ENCODE results near the gene THAP5. TPM values are rescaled to one million over a fixed set of nuclear protein-coding genes. Genes with fewer than 3 reads are reported as not detected.

Gene THAP5
- polyA plus RNA-seq, 1 of the 3 experiments (the other 2 are of a cell fraction) = 4.2 TPM

DNA sequence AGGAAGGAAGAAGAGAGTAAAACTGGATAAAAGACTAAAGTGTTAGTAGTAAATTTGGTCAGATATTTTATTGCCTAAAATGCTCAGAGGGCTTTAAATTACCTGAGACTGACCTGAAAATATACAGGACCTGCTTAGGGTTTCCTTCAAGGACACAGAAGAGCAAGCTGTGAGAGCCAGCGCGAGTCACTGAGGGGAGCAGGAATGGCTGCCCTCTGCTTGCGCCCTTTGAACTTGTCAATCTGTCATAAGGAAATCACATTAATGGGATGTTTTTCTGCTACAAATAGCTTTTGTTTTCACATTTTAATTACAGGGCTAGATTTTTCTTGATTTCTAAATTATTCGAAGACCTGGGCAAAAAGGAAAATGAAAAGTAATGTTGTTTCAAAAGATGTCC lies 27.1 kb upstream of the THAP5 start:
- no peak for DNase-seq
- no peaks in the 10 kb centered on the region for H3K9me2 ChIP-seq
- no peaks in the 10 kb centered on the region for H3K79me2 ChIP-seq (ENCODE audit: insufficient read depth)
- no peaks in the 10 kb centered on the region for H3K36me3 ChIP-seq (replicated peaks in 1 of 2; ENCODE audit: control insufficient read depth in 1 of 2, insufficient read depth in 2 of 2, low read length in 1 of 2)
- WGBS (ENCODE audit: low lambda C conversion rate) = 84% methylated on average over 4 of the region's 4 CpGs
- H3K9ac ChIP-seq = no peak overlapping the region
- no peak overlapping the region for H3K4me2 ChIP-seq
- ChIA-PET CTCF (interaction anchor here (1.1 kb wide), 1 partner anchor 18 kb away, joined by 4 read pairs; no protein-coding TSS in a partner anchor), POLR2A (no interaction called here)
- no peak overlapping the region for H3K4me3 ChIP-seq (ENCODE audit: low read depth in 2 of 2, low read length in 1 of 2)
- H3K27ac ChIP-seq (ENCODE audit: low read depth in 2 of 2, low read length in 1 of 2) = no peak overlapping the region
- H3K4me1 ChIP-seq (ENCODE audit: control insufficient read depth in 1 of 2, insufficient read depth in 2 of 2, low read depth in 1 of 2, low read length in 1 of 2) = peaks cover 0 to 6% of the 10 kb centered on the region in 2 experiments; a peak in 2 of 4 replicates
- H3K9me3 ChIP-seq = no peaks in the 10 kb centered on the region
- H3K27me3 ChIP-seq (ENCODE audit: insufficient read depth) = peaks cover 18% of the 10 kb centered on the region; the same call in 1 of the 2 replicates
- H4K20me1 ChIP-seq (ENCODE audit: insufficient read depth) = no peaks in the 10 kb centered on the region
- H2AFZ ChIP-seq (ENCODE audit: low read depth) = no peak overlapping the region
- TF ChIP-seq USF1 (IDR thresholded peaks at IDR 0.05; ENCODE audit: borderline replicate concordance, low read depth) = no peak
- TF ChIP-seq TCF12 (IDR thresholded peaks at IDR 0.05) = no peak
- no peak for TF ChIP-seq YY1 (IDR thresholded peaks at IDR 0.05; ENCODE audit: low read depth)
- TF ChIP-seq, protein P1, sequence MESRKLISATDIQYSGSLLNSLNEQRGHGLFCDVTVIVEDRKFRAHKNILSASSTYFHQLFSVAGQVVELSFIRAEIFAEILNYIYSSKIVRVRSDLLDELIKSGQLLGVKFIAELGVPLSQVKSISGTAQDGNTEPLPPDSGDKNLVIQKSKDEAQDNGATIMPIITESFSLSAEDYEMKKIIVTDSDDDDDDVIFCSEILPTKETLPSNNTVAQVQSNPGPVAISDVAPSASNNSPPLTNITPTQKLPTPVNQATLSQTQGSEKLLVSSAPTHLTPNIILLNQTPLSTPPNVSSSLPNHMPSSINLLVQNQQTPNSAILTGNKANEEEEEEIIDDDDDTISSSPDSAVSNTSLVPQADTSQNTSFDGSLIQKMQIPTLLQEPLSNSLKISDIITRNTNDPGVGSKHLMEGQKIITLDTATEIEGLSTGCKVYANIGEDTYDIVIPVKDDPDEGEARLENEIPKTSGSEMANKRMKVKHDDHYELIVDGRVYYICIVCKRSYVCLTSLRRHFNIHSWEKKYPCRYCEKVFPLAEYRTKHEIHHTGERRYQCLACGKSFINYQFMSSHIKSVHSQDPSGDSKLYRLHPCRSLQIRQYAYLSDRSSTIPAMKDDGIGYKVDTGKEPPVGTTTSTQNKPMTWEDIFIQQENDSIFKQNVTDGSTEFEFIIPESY (IDR thresholded peaks at IDR 0.05; ENCODE audit: borderline replicate concordance, low read depth) = no peak
- TF ChIP-seq GABPA (IDR thresholded peaks at IDR 0.05; ENCODE audit: low read depth) = no peak
- no peak for TF ChIP-seq CTCF (IDR thresholded peaks at IDR 0.05)
- TF ChIP-seq RAD21 (IDR thresholded peaks at IDR 0.05; ENCODE audit: low read length) = no peak
- no peak for TF ChIP-seq ELF1 (IDR thresholded peaks at IDR 0.05)
- TF ChIP-seq TAF1 (IDR thresholded peaks at IDR 0.05; ENCODE audit: borderline replicate concordance, low read depth, low read length) = no peak
- no peak for TF ChIP-seq EZH2phosphoT487 (IDR thresholded peaks at IDR 0.05; ENCODE audit: borderline replicate concordance, low read depth)
- TF ChIP-seq MXI1 (IDR thresholded peaks at IDR 0.05; ENCODE audit: low read depth, low read length) = no peak
- TF ChIP-seq FOXJ3 (CRISPR knock-in tag; IDR thresholded peaks at IDR 0.05) = no peak
- TF ChIP-seq USF2 (IDR thresholded peaks at IDR 0.05; ENCODE audit: borderline replicate concordance, low read depth, low read length) = no peak
- TF ChIP-seq, protein P2, sequence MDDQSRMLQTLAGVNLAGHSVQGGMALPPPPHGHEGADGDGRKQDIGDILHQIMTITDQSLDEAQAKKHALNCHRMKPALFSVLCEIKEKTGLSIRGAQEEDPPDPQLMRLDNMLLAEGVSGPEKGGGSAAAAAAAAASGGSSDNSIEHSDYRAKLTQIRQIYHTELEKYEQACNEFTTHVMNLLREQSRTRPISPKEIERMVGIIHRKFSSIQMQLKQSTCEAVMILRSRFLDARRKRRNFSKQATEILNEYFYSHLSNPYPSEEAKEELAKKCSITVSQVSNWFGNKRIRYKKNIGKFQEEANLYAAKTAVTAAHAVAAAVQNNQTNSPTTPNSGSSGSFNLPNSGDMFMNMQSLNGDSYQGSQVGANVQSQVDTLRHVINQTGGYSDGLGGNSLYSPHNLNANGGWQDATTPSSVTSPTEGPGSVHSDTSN (IDR thresholded peaks at IDR 0.05) = no peak
- no peak for TF ChIP-seq RXRA (IDR thresholded peaks at IDR 0.05; ENCODE audit: borderline replicate concordance, low read depth)
- no peaks in the 10 kb centered on the region for H3F3A ChIP-seq (replicated peaks; ENCODE audit: insufficient read depth)
